ENCODE data around the gene RTTN.
"Not testable (repeated sequence)": the region's sequence is repeated elsewhere in the genome, so short reads cannot be mapped to it uniquely, and the experiment has no call there.

The RTTN gene

GRCh38 chr18:70149616-70150301 is 55.7 kb downstream of the RTTN start:
- no peak for DNase-seq

- no peak for DNase-seq
These were observed 56.3 kb downstream of the RTTN start for GRCh38 chr18:70149156-70149555.

- no peak for DNase-seq
These were observed 57.2 kb downstream of the RTTN start for GRCh38 chr18:70148039-70148938.

GRCh38 chr18:70146174-70146573 is 59.3 kb downstream of the RTTN start:
- DNase-seq: no peak

- no peak for DNase-seq
These were observed 63.5 kb downstream of the RTTN start for GRCh38 chr18:70142001-70142400.

- no peak for DNase-seq
These were observed 66.3 kb downstream of the RTTN start for GRCh38 chr18:70139138-70139537.

- no peak for DNase-seq
These were observed 69.9 kb downstream of the RTTN start for GRCh38 chr18:70135604-70136003.

- DNase-seq: no peak
These were observed 72.5 kb downstream of the RTTN start for GRCh38 chr18:70132999-70133398.

GRCh38 chr18:70128271-70128670 is 77.2 kb downstream of the RTTN start:
- DNase-seq: no peak

- no peak for DNase-seq
These were observed 78.1 kb downstream of the RTTN start for GRCh38 chr18:70127359-70127758.

- no peak for DNase-seq
These were observed 78.7 kb downstream of the RTTN start for GRCh38 chr18:70126832-70127231.

- DNase-seq: no peak
These were observed 81.3 kb downstream of the RTTN start for GRCh38 chr18:70124139-70124538.

GRCh38 chr18:70121842-70122241 is 83.6 kb downstream of the RTTN start:
- no peak for DNase-seq

- DNase-seq: no peak
These were observed 88.5 kb downstream of the RTTN start for GRCh38 chr18:70116949-70117348.

GRCh38 chr18:70113511-70113910 is 92.0 kb downstream of the RTTN start:
- DNase-seq: no peak

GRCh38 chr18:70110678-70111077 is 94.8 kb downstream of the RTTN start:
- no peak for DNase-seq

- DNase-seq: no peak
These were observed 98.4 kb downstream of the RTTN start for GRCh38 chr18:70107091-70107490.

GRCh38 chr18:70102854-70103253 is 102.6 kb downstream of the RTTN start:
- not testable (repeated sequence) for DNase-seq

- no peak for DNase-seq
These were observed 115.6 kb downstream of the RTTN start for GRCh38 chr18:70089858-70090257.

- DNase-seq: no peak
These were observed 119.4 kb downstream of the RTTN start for GRCh38 chr18:70086085-70086484.

- no peak for DNase-seq
These were observed 119.8 kb downstream of the RTTN start for GRCh38 chr18:70085641-70086040.

GRCh38 chr18:70082430-70082829 is 123.1 kb downstream of the RTTN start:
- DNase-seq: no peak

- DNase-seq: no peak
These were observed 127.4 kb downstream of the RTTN start for GRCh38 chr18:70078106-70078505.

GRCh38 chr18:70075906-70076305 is 129.6 kb downstream of the RTTN start:
- no peak for DNase-seq

Data from stimulated activated CD4-positive, alpha-beta T cell treated with anti-CD3 and anti-CD28 coated beads, Interleukin-15, amount 100 ng/mL, for 24 hours (primary cell).